CMK (cell line): ENCODE data around the gene HIP1.
"Not testable (repeated sequence)": the region's sequence is repeated elsewhere in the genome, so short reads cannot be mapped to it uniquely, and the experiment has no call there.

Experiments
- DNase-seq: peaks from one replicate; pipeline ENCODE4 v3.0.0-alpha.2; 2010; ENCODE audit warnings: low read depth

Gene HIP1

GRCh38 chr7:75642810-75643486, 95.8 kb downstream of the HIP1 start:
- DNase-seq, result peak; percentile 78

- no peak for DNase-seq
These were observed 98.5 kb downstream of the HIP1 start for GRCh38 chr7:75640201-75640600.

GRCh38 chr7:75639886-75640190, 98.9 kb downstream of the HIP1 start:
- no peak for DNase-seq

GRCh38 chr7:75639071-75639885, 99.5 kb downstream of the HIP1 start:
- peak; percentile 35 for DNase-seq

- DNase-seq, result no peak
These were observed 100.1 kb downstream of the HIP1 start for GRCh38 chr7:75638594-75639070.

GRCh38 chr7:75637854-75638593, 100.7 kb downstream of the HIP1 start:
- no peak for DNase-seq

GRCh38 chr7:75635036-75635435, 103.7 kb downstream of the HIP1 start:
- no peak for DNase-seq

GRCh38 chr7:75632587-75632986, 106.2 kb downstream of the HIP1 start:
- not testable (repeated sequence) for DNase-seq

GRCh38 chr7:75631711-75632110, 107.0 kb downstream of the HIP1 start:
- no peak for DNase-seq

GRCh38 chr7:75630549-75630948, 108.2 kb downstream of the HIP1 start:
- no peak for DNase-seq

- no peak for DNase-seq
These were observed 109.7 kb downstream of the HIP1 start for GRCh38 chr7:75629044-75629443.

- DNase-seq, result no peak
These were observed 110.7 kb downstream of the HIP1 start for GRCh38 chr7:75628055-75628454.

- no peak for DNase-seq
These were observed 111.8 kb downstream of the HIP1 start for GRCh38 chr7:75626954-75627353.

GRCh38 chr7:75625868-75626267, 112.9 kb downstream of the HIP1 start:
- no peak for DNase-seq

- no peak for DNase-seq
These were observed 114.5 kb downstream of the HIP1 start for GRCh38 chr7:75624134-75624832.

- DNase-seq, result no peak
These were observed 115.2 kb downstream of the HIP1 start for GRCh38 chr7:75623390-75624133.

GRCh38 chr7:75621124-75621523, 117.6 kb downstream of the HIP1 start:
- DNase-seq, result no peak

GRCh38 chr7:75619636-75620035, 119.1 kb downstream of the HIP1 start:
- no peak for DNase-seq

GRCh38 chr7:75617634-75618234, 121.0 kb downstream of the HIP1 start:
- peak; percentile 33 for DNase-seq

- no peak for DNase-seq
These were observed 122.1 kb downstream of the HIP1 start for GRCh38 chr7:75616421-75617167.
